ENCODE results near the gene FAM156A. TPM values are rescaled to one million over a fixed set of nuclear protein-coding genes. Genes with fewer than 3 reads are reported as not detected.
"Not testable (repeated sequence)": the region's sequence is repeated elsewhere in the genome, so short reads cannot be mapped to it uniquely, and the experiment has no call there.

The FAM156A gene
- total RNA-seq, 1 donor from 2014 or later, result 28.2 TPM

DNA sequence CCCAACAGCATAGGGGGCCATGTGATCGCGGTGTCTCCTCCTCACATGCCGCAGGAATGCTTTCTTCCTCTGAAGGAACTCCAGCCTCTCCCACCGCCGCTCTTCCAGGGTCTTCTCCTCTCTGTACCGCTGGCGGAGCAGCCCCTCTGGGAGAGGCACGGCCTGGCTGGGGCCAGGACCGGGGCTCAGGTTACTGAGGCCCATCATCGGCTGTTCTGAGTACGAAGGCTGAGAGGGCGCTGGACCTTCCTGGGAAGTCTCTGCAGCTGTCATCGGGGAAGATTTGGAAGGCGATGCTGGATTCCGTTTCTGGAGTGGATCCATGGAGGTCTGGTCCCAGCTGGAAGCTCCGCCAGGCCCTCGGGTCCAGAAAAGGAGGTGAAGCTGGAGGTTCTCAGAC lies 10.1 kb downstream of the FAM156A start:
- H3K36me3 Mint-ChIP-seq (ENCODE audit: low read depth); DNase-seq (ENCODE audit: low spot score); intact Hi-C loops (cut with micrococcal nuclease); H3K9me3 Mint-ChIP-seq; H3K4me1 Mint-ChIP-seq (ENCODE audit: low read depth); H3K27me3 Mint-ChIP-seq (ENCODE audit: low read depth); H3K27ac Mint-ChIP-seq; H3K4me3 Mint-ChIP-seq (ENCODE audit: low read depth): not testable (repeated sequence)

DNA sequence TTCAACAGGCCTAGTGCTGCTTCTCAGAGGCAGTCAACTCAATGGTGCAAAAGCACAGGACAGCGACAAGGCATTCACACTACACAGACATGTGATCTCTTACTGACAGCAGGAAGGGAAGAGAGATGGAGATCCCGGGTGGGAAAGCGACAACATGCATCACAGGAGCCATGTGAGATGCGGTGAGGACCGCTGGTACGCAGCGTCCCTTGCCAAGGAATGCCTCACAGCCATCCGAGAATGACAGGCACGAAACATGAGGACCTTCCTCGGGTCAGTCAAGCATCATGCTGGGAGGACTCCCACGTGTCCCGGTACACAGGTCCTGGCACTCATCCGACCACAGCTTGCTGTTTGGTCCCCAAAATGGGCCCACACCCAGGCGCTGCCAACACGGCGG lies 10.8 kb downstream of the FAM156A start:
- intact Hi-C loops (cut with micrococcal nuclease); H3K27ac Mint-ChIP-seq; H3K9me3 Mint-ChIP-seq; H3K36me3 Mint-ChIP-seq (ENCODE audit: low read depth); H3K27me3 Mint-ChIP-seq (ENCODE audit: low read depth); H3K4me3 Mint-ChIP-seq (ENCODE audit: low read depth); H3K4me1 Mint-ChIP-seq (ENCODE audit: low read depth); DNase-seq (ENCODE audit: low spot score): not testable (repeated sequence)

DNA sequence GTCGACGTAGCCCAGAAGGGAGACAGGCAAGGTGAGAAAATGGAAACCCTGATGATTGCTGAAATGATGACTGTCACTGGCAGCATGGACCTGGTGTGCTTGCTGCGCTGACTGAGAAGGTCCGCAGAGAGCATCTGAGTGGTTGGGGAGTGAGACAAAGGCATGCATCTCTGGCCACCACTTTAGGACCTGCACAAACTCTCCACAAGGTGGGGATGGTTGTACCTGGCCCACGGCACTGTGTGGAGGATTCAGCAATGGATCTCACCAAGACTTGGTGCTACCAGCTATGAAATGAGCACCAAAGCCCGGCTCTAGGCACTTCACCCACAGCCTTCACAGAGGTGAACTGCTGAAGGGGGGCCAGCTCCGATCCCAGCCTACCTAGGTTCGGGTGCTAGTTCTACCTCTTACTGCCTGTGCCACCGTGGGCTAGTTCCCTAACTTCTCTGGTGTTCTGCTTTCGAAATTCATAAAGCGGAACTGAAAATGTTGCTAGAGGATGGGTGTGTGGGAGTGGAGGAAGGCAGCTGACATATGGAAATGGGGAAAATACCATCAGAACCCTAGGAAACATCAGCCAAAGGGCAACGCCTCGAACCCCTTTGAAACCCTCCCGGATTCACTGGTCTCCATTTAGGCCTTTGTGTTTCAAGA lies 12.4 kb downstream of the FAM156A start:
- not testable (repeated sequence) for H3K4me1 Mint-ChIP-seq (ENCODE audit: low read depth); H3K36me3 Mint-ChIP-seq (ENCODE audit: low read depth); H3K9me3 Mint-ChIP-seq

DNA sequence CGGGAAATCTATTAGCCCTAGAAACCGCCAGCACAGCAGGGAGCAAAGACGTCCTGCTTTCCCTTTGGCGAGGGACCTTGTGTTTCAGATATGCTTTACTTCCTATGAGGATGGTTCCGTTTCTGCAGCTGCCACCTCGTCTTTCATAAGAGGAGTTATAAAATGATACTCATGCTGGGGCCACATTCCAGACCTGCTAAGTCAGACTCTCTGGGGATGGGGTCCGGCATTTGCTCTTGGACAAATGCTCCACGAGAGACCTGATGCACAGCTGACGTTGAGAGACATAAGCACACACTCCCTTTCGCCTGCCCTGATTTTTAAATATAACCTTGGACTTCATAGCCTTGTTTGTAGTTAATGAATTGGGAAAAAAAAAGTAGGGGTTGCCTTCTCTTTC lies 16.6 kb downstream of the FAM156A start:
- H3K4me1 Mint-ChIP-seq (ENCODE audit: low read depth); H3K27me3 Mint-ChIP-seq (ENCODE audit: low read depth); H3K9me3 Mint-ChIP-seq; H3K36me3 Mint-ChIP-seq (ENCODE audit: low read depth); DNase-seq (ENCODE audit: low spot score); intact Hi-C loops (cut with micrococcal nuclease); H3K27ac Mint-ChIP-seq; H3K4me3 Mint-ChIP-seq (ENCODE audit: low read depth): not testable (repeated sequence)

More for the DNA sequence above, 12.4 kb downstream of the FAM156A start:
- intact Hi-C loops (cut with micrococcal nuclease); H3K4me3 Mint-ChIP-seq (ENCODE audit: low read depth); H3K27ac Mint-ChIP-seq; H3K27me3 Mint-ChIP-seq (ENCODE audit: low read depth); DNase-seq (ENCODE audit: low spot score): not testable (repeated sequence)

DNA sequence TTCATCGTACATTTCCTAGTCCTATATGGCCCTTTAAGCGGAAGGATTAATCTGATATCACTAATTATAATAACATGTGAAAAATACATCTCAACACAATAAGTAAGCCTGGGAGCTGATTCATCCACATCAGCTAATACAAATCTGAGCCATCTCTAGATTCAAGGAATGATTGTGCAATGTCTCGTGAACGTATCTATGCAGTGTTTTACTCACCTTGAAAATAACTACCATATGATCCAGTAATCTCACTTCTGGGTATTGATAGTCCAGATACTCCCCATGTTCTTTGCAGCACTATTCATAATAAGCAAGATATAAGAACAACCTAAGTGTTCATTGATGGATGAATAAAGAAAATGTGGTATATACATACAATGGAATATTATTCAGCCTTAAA lies 17.6 kb downstream of the FAM156A start:
- DNase-seq (ENCODE audit: low spot score); H3K36me3 Mint-ChIP-seq (ENCODE audit: low read depth); H3K9me3 Mint-ChIP-seq; H3K27me3 Mint-ChIP-seq (ENCODE audit: low read depth); H3K4me3 Mint-ChIP-seq (ENCODE audit: low read depth); H3K27ac Mint-ChIP-seq; H3K4me1 Mint-ChIP-seq (ENCODE audit: low read depth); intact Hi-C loops (cut with micrococcal nuclease): not testable (repeated sequence)

DNA sequence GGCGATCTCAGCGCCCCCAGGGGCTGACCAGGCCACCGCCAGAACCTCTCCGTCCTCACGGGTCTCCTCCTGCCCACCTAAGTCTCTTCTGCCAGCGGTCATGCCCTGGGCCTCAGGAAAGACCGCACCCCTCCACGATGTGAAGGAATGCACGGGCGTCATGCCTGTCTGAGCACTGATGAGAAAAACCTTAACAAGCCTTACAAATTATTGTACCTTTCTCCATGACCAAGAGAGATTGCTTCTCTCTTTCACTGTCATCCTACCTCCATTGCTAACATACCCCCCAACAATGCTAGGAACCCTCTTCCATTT lies 22.9 kb downstream of the FAM156A start:
- peak overlapping the region; percentile 85 for H3K4me3 Mint-ChIP-seq (ENCODE audit: low read depth)
- intact Hi-C loops (cut with micrococcal nuclease); H3K9me3 Mint-ChIP-seq; H3K4me1 Mint-ChIP-seq (ENCODE audit: low read depth); DNase-seq (ENCODE audit: low spot score); H3K27me3 Mint-ChIP-seq (ENCODE audit: low read depth); H3K36me3 Mint-ChIP-seq (ENCODE audit: low read depth): not testable (repeated sequence)
- H3K27ac Mint-ChIP-seq, result peak overlapping the region; percentile 92

DNA sequence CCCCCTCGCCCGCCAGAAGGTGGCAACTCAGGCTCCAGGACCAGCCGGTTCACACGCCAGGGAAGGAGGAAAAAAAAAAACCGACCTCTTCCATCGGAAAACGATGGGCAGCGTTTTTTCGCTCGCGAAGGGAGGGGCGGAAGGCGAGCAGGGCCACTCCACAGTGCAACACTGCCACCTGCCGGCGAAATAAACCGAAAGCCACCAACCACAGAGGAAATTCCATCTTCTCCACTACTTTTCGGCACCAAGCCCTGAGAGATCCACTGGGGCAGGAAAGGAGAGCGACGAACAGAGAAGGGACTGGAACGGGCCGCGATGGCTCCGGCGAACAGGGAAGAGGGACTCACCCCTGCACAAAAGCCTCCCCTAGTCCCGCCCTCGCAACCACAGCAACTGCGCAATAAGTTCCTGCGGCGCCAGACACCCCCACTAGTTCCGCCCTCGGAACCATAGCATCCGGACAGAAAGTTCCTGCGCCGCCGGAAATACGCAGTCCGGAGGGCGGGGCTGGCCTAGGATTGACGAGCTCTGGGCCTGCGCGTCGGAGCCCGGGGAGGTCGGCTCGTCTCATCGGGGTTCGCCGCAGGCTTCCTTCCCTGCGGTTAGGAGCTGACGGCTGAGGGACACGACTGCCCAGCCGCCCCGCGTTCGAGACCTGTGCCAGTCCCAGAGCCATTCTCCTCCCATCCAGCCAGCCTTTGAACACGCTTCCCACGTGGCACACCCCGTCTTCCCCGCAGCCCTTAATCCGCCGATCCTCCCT lies 23.4 kb downstream of the FAM156A start:
- H3K36me3 Mint-ChIP-seq (ENCODE audit: low read depth), result no peaks in the 10 kb centered on the region
- no peaks in the 10 kb centered on the region for H3K27me3 Mint-ChIP-seq (ENCODE audit: low read depth)
- intact Hi-C loops (cut with micrococcal nuclease), result no loop called here
- peak overlapping the region; percentile 85 for H3K4me3 Mint-ChIP-seq (ENCODE audit: low read depth)
- H3K27ac Mint-ChIP-seq, result peak overlapping the region; percentile 92
- H3K9me3 Mint-ChIP-seq, result no peaks in the 10 kb centered on the region
- peak; percentile 86 for DNase-seq (ENCODE audit: low spot score)
- peaks cover 5% of the 10 kb centered on the region for H3K4me1 Mint-ChIP-seq (ENCODE audit: low read depth)

DNA sequence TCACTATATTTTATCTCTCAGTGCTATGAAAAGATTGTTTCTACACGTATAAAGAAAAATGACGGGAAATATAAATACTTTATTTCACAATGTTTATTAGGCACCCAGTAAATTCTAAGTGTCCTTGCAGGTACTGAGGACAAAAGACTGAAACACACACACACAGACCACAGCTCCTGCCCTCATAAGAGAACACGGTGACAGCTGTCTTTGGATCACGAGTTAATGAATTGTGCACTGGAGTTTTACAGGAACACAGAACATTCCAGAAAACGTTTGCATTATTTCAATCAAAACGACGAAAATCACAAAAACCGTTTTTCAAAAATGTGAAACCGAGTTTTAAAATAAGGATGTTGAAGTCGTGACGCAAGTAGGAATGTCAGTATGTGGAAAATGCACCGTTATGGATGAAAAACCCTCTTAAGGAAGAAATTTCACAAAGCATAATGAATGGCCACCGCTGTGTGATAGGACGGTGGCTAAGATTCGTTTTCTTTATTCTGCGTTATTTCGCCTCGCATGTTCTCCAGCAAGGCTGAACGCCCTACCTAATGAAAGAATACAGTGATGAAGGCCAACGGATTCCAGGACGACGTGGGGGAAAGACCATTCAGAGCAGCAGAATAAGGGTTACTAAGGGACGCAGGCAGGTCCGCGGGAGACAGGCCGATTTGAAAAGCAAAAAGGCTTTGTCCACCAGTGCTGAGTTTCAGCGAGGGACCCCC lies 24.2 kb downstream of the FAM156A start:
- intact Hi-C loops (cut with micrococcal nuclease), result no loop called here
- no peak for DNase-seq (ENCODE audit: low spot score)
- Mint-ChIP-seq H3K27me3 (ENCODE audit: low read depth) (no peaks in the 10 kb centered on the region), H3K36me3 (ENCODE audit: low read depth) (no peaks in the 10 kb centered on the region), H3K9me3 (no peaks in the 10 kb centered on the region), H3K27ac (peak overlapping the region; percentile 92), H3K4me1 (ENCODE audit: low read depth) (peaks cover 5% of the 10 kb centered on the region), H3K4me3 (ENCODE audit: low read depth) (peak overlapping the region; percentile 85)

DNA sequence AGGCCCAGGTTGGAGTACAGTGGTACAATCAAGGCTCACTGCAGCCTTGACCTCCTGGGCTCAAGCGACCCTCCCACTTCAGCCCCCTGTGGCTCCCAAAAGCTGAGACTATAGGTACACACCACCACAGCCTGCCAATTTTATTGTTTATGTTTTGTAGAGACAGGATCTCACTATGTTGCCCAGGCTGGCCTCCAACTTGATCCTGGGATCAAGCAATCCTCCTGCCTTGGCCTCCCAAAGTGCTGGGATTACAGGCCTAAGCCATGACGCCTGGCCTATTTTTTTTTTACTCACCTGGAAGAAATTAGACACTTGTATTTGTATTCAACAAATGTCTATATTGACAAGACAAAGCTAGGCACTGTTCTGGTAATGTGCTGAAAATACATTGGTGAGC lies 25.1 kb downstream of the FAM156A start:
- Mint-ChIP-seq H3K36me3 (ENCODE audit: low read depth) (no peaks in the 10 kb centered on the region), H3K4me3 (ENCODE audit: low read depth) (no peak overlapping the region), H3K9me3 (no peaks in the 10 kb centered on the region), H3K27ac (no peak overlapping the region), H3K4me1 (ENCODE audit: low read depth) (peaks cover 6% of the 10 kb centered on the region), H3K27me3 (ENCODE audit: low read depth) (no peaks in the 10 kb centered on the region)
- intact Hi-C loops (cut with micrococcal nuclease), result no loop called here
- no peak for DNase-seq (ENCODE audit: low spot score)

DNA sequence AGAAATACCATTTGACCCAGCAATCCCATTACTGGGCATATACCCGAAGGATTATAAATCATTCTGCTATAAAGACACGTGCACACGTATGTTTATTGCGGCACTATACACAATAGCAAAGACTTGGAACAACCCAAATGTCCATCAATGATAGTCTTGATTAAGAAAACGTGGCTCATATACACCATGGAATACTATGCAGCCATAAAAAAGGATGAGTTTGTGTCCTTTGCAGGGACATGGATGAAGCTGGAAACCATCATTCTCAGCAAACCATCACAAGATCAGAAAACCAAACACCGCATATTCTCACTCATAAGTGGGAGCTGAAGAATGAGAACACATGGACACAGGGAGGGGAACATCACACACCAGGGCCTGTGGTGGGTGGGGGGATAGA lies 28.1 kb downstream of the FAM156A start:
- not testable (repeated sequence) for H3K36me3 Mint-ChIP-seq (ENCODE audit: low read depth); H3K27me3 Mint-ChIP-seq (ENCODE audit: low read depth)

DNA sequence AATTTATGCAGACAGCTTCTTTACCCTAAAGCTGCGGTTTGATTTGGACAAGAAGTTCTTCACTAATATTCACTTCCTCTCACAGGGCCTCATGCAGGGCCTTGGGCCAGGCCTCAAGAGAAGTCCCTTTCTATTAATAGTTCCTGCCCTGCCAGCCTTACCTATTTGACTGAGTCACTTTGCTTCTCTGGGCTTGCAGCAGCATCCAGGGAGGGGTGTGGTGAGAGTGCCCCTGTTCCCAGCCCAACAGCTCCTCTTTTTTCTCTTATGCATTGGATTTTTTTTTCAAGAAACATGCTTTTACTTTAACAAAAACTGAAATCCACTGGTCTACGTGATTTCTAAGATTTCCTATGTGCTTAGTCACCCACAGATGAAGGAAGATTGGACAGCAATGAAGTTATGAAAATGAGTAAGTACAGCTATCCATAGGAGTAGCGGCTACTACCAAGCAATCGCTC lies 34.5 kb downstream of the FAM156A start:
- peaks cover 18% of the 10 kb centered on the region for H3K4me1 Mint-ChIP-seq (ENCODE audit: low read depth)
- DNase-seq (ENCODE audit: low spot score), result no peak
- H3K27ac Mint-ChIP-seq, result no peak overlapping the region
- peaks cover 4% of the 10 kb centered on the region for H3K27me3 Mint-ChIP-seq (ENCODE audit: low read depth)
- no peak overlapping the region for H3K4me3 Mint-ChIP-seq (ENCODE audit: low read depth)
- H3K36me3 Mint-ChIP-seq (ENCODE audit: low read depth), result no peaks in the 10 kb centered on the region
- no peaks in the 10 kb centered on the region for H3K9me3 Mint-ChIP-seq
- intact Hi-C loops (cut with micrococcal nuclease), result no loop called here

More for the DNA sequence above, 28.1 kb downstream of the FAM156A start:
- H3K9me3 Mint-ChIP-seq; H3K4me3 Mint-ChIP-seq (ENCODE audit: low read depth); DNase-seq (ENCODE audit: low spot score); H3K27ac Mint-ChIP-seq; intact Hi-C loops (cut with micrococcal nuclease): not testable (repeated sequence)
- H3K4me1 Mint-ChIP-seq (ENCODE audit: low read depth), result peaks cover 14% of the 10 kb centered on the region

DNA sequence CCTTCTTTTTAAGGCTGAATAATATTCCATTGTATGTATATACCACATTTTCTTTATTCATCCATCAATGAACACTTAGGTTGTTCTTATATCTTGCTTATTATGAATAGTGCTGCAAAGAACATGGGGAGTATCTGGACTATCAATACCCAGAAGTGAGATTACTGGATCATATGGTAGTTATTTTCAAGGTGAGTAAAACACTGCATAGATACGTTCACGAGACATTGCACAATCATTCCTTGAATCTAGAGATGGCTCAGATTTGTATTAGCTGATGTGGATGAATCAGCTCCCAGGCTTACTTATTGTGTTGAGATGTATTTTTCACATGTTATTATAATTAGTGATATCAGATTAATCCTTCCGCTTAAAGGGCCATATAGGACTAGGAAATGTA lies 43.6 kb downstream of the FAM156A start:
- H3K27ac Mint-ChIP-seq; H3K4me1 Mint-ChIP-seq (ENCODE audit: low read depth); H3K36me3 Mint-ChIP-seq (ENCODE audit: low read depth); H3K9me3 Mint-ChIP-seq; intact Hi-C loops (cut with micrococcal nuclease); H3K27me3 Mint-ChIP-seq (ENCODE audit: low read depth); H3K4me3 Mint-ChIP-seq (ENCODE audit: low read depth); DNase-seq (ENCODE audit: low spot score): not testable (repeated sequence)

DNA sequence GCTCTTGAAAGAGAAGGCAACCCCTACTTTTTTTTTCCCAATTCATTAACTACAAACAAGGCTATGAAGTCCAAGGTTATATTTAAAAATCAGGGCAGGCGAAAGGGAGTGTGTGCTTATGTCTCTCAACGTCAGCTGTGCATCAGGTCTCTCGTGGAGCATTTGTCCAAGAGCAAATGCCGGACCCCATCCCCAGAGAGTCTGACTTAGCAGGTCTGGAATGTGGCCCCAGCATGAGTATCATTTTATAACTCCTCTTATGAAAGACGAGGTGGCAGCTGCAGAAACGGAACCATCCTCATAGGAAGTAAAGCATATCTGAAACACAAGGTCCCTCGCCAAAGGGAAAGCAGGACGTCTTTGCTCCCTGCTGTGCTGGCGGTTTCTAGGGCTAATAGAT lies 44.6 kb downstream of the FAM156A start:
- intact Hi-C loops (cut with micrococcal nuclease); H3K27me3 Mint-ChIP-seq (ENCODE audit: low read depth); H3K27ac Mint-ChIP-seq; H3K9me3 Mint-ChIP-seq; H3K36me3 Mint-ChIP-seq (ENCODE audit: low read depth); H3K4me3 Mint-ChIP-seq (ENCODE audit: low read depth); H3K4me1 Mint-ChIP-seq (ENCODE audit: low read depth); DNase-seq (ENCODE audit: low spot score): not testable (repeated sequence)

Data from activated T-helper 2 cell treated with anti-CD3 and anti-CD28 coated beads, Interferon-gamma antibody, Interleukin-2, Interleukin-4, amounts not matched to agents 10 μg/mL and 5 μg/mL and 100 μg/mL, durations not matched to agents 14 hours and 24 hours and 36 hours (primary cell).